Stimulated activated CD8-positive, alpha-beta memory T cell treated with anti-CD3 and anti-CD28 coated beads, Interleukin-7, amount 100 ng/mL, for 4 hours (primary cell): Measurements from ENCODE around the gene PHF23.

Experiments used
- DNase-seq, 2 donors: peaks; one replicate each; pipeline ENCODE4 v3.0.0-alpha.2; 2020; ENCODE audit warnings: low read depth in 2 of 2

The PHF23 gene

GRCh38 chr17:7219812-7220592 lies 19.3 kb downstream of the PHF23 start, which contains the start of the genes ACADVL and DLG4:
ACADVL (plus strand) TSS chr17:7219938; CDS start chr17:7219985, 47 bp downstream.
DLG4 (minus strand) TSS chr17:7219836.
- DNase-seq, result peak; percentile 49 to 78

DNA sequence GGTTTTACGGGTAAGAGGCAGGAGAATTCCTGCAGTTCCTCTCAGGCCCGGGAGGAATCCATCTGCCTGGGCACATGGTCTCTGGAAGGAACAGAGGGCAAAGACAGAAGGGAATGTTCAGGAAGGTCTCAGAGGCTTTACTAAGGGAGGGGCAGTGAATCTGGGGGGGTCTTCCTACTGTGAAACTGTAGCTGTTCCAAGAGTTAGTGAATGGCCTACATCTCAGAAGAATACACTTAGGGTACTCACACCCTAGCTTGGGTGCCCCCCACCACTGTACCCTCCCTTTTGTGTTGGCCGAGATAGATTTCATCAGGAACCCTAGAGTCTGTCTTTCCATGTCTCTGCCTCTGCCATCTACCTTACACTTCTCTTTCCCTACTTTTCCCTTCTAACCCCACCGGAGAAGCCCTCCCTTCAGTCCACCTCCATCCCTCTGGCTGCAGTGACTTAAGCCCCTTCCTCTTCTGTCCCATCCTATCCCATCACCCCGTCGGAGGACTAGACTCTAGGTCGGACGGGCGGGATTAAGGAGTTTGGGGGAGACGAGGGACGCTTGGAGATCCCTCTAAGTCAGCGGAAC lies 19.9 kb downstream of the PHF23 start:
- DNase-seq, result no peak

DNA sequence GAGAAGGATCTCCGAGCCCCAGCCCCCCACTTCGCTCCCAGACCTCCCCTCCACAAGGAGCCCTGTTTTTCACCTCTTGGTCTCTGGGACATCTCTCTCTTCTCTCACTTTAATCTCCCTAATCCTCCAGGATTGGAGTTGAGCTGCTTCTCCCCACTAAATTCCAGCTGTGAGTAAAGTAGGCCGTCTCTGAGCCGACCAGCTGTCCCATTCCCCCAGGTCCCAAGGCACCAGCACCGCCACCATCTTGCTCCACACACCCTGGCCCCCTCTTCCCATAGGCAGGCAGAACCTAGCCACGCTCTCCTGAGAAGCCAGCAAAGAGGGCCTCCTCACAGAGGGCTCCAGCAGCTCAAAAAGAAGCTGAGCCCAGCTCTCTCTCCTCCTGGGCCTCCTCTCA lies 20.5 kb downstream of the PHF23 start:
- DNase-seq, result no peak

DNA sequence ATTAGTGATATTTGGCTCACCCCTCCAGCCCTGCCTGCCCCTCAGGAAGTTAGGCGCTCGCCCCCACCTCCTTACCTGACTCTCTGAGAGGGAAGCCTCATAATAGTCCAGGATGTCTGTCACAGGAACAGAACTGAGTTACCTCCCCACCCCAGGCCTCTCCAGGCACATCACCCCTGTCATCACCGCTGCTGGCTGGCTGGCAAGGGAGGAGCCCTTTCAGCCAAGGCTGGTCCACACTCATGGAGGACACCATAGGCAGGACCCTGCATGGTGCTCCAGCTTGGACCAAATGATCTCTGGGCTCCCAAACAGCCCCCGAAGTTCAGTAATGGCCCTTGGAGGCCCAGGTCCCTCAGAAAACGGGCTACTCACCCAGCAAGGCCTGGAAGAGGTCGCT lies 21.1 kb downstream of the PHF23 start:
- DNase-seq, result no peak

DNA sequence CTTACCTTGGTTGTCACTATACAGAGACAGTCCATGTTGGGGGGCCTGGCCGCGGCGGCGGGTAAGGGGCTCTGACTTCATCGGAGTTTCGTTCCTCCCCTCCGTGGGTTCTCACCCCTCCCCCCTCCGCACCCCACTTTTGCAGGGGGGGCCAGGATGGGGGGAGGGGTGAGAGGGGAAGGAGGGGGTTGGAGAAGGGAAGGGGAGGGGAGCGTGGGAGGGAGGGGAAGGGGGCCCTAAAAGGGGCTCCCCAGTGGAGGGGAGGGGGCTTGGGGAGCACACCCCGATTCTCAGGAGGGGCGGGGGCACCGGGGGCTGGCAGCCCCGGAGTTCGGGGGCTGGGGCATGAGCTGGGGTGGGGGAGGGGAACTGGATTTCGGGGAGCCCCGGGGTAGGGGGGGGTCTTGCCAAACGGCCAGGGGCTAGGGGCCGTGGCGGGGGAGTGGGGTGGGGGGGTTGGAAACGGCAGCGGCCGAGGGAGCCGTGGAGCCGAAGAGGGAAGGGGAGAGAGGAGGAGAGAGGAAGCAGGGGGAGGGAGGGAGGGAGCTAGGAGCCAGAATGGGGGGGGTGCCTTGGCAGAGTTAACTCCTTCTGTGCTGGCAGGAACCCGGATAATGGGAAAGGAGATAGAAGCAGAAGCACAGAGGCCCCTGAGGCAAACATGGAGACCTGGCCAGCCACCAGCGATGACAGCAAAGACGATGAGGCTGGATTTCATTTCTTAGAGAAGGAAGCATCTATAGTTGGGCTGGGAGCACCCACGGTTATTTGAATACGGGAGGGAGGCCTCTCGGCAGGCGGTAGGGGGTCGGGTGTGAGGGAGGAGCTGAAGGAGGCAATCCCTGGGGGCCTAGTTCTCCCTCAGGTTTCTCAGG lies 21.9 kb downstream of the PHF23 start:
- no peak for DNase-seq

GRCh38 chr17:7216242-7217112 lies 22.8 kb downstream of the PHF23 start:
- DNase-seq, result no peak

GRCh38 chr17:7215652-7216180 lies 23.5 kb downstream of the PHF23 start:
- no peak for DNase-seq

- DNase-seq, result no peak
These were observed 24.1 kb downstream of the PHF23 start for GRCh38 chr17:7215136-7215638.

DNA sequence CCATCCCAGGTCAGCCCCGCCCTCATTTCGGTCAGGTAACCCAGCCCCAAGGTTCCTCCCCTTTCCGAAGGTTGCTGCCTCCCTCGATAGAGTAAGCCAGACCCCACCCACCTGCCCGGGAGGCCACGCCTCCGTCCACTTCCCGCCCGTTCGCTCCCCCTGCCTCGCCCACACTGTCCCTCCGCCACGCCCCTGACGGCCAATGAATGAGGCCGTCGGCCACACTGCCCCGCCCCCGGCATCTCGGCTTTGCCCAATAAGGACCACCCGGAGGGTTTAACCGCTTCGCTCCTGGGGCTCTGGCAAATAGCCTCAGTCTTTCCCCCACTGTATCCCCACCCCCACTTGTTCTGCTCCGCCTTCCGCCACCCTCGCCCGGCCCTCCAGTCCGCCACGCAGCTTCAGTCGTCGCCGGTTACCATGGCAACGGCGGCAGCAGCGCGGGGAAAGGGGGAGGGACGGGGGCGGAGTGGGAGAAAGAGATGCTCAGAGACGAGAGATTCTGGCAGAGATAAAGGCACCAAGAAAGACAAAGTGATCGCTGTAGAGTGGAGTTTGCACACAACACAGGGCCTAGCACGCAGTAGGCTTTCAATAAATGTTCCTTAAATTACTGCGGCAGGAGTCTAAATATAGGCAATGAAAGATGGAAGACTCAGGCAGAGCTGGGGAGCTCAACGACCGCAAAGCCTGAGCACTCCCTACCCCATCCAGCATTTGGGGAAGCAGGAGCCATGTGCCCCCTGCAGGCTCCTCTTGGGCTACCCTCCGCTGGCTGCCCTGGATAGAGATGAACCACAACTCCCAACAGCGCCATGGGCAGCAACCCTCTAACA lies 24.7 kb downstream of the PHF23 start:
- peak; percentile 98 for DNase-seq

GRCh38 chr17:7213895-7214299 lies 25.4 kb downstream of the PHF23 start:
- DNase-seq, result peak in 1 of 2 donors; percentile 36

DNA sequence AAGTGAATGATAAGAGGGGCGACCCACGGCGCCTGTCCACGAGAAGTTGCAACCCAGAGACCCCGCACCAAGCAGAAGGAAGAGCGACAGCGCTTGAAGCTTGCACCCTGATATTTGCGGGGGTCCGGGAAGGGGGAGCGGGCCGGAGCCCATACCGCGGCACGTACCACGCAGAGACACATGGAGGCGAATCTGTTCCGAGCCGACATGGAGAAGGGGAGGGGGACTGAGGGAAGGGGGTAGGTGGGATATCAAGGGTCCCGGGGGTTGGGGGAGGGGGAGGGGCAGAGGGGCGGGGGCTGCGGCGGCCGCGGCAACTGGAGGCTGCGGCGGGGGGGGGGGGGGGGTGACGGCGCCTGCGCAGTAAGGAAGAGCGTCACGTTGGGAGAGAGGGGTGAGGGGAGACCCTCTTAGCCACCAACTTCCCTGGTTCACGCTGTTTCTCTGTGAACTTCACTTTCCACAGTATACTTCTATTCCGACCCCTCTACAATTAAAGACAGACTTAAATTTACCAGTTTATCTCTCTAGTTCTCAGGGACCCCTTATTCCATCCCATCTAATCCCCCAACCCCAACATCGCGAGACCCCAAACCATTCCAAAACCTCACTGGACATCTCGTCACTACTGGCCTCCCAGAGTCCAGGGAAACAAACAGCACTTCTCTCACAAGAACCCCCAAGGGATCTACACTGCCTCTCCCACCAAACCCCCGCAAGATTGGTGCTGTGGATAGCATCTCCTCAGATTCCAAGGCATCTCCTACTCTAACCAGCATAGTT lies 27.6 kb downstream of the PHF23 start:
- DNase-seq, result no peak

- DNase-seq, result no peak
These were observed 30.4 kb downstream of the PHF23 start for GRCh38 chr17:7208754-7209460.

DNA sequence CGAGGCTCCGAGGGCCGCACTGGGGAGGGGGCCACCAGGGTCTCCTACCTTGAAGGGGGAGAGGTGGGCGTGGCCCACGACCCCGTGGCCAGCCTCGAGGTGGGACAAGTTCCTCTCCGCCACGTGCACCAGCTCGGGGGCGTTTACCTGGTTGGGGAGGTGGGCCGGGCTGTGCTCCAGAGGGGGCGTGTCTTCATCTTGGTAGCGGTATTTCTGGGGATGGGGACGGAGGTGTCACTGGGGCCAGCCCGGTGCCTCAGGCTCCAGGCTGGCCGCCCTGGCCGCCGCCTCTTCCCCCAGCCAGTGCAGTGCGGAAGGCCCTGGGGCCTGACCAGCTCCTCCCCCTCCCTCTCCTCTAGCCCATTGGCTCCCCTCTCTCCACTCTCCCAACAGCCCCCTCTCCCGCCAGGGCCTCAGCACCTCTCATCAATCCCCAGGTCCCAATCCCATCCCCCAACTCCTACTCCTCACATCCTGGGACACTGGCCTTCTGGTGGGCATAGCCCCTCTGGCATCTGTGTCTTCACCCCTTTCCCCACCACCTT lies 31.2 kb downstream of the PHF23 start:
- DNase-seq, result no peak

DNA sequence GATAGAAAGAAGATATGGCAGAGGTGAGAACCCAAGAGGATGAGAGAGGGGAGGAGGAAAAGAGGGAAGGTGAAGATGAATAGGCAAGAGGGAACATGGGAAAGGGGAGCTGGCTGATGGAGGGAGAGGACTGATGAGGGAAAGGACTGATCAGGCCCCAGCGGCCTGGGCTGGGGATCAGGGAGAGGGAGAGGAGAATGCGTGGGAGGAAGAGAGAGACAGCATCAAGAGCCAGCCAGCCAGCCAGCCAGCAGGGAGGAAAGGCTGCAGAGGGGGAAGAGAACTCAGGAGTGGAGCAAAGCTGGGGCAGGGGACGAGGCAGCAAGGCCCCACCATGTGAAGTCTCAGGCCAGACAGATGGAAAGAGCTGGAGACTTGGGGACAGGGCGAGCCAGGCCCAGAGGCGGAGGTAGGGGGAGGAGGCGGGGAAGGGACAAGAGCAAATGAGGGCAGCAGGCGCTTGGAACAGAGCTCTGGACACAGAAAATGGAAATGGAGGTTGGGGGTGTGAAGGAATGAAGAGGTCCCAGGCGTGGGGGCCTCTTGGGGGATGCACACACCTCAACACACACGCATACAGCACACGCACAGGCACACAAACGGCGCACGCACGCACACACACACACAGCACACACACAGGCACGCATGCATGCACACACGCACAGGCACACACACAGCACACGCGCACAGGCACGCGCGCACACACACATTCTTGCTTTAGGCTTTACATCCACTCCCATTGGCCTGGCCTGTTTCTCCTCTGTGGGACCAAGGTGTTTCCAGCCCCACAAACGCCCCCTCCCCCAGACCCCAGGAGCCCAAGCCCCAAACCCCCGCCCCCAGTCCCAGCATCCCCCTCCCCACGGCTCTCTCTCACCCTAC lies 31.9 kb downstream of the PHF23 start:
- DNase-seq, result no peak

DNA sequence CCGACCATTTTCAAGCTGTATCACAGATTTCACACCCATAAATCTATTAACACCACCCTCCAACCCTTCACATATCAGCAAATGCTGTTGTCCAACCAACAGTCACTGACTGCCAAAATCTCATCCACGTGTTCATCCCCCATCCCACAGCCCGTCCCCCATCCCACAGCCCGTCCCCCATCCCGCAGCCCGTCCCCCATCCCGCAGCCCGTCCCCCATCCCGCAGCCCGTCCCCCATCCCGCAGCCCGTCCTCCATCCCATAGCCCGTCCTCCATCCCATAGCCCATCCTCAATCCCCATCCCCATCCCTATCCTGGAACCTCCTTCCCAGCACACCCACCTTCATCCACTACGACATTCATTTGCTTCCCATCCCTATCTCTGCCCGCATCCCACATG lies 33.7 kb downstream of the PHF23 start:
- no peak for DNase-seq

DNA sequence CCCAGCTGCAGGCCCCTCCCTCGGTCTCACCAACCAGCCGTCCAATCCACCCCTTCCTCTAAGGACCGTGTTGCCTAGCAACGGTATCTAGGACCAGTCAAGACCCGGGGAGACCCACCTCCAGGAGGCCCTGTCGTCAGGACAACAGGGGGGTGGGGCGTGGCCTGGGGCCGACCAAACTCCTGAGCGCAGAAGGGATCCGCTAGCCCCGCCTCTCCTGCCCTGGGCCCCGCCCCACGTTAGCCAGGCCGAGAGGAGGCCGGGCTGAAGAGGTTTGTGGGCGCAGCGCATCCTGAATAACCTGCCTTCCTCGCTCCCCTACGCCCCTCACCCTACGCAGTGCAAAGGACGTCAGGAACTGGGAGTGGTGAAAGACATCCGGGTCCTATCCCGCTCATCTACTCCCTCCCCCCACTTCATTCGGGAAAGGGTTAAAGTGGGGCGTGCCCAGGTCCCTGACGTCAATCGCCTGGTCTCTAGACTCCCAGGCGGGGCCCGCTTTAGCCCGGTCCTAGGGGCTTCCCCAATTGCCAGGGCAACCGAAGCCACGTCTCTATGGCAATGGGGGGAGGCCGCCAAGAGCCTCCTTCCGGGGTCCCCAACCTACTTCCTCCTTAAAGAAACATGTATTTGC lies 34.3 kb downstream of the PHF23 start:
- DNase-seq, result peak; percentile 91 to 92

GRCh38 chr17:7204336-7204735 lies 34.9 kb downstream of the PHF23 start:
- peak in 1 of 2 donors; percentile 12 for DNase-seq
